Forelimb muscle (tissue), 1 donor: ENCODE results near the gene JAKMIP3. TPM values are rescaled to one million over a fixed set of nuclear protein-coding genes. Genes with fewer than 3 reads are reported as not detected.
A peak's percentile ranks its signal among the peaks of the same experiment; 100 is the strongest.

Experiments
- DNase-seq: peaks from one replicate; pipeline ENCODE4 v3.0.0-alpha.2; 2013; ENCODE audit warnings: low read depth
- polyA plus RNA-seq: library from polyadenylated mRNA; unstranded; fragments of 120-200 nt; gene quantifications from one replicate; pipeline ENCODE4 v1.2.1, GENCODE V29; 2013; ENCODE audit not compliant: insufficient read length

Gene JAKMIP3
- polyA plus RNA-seq, result 0.57 TPM

DNA sequence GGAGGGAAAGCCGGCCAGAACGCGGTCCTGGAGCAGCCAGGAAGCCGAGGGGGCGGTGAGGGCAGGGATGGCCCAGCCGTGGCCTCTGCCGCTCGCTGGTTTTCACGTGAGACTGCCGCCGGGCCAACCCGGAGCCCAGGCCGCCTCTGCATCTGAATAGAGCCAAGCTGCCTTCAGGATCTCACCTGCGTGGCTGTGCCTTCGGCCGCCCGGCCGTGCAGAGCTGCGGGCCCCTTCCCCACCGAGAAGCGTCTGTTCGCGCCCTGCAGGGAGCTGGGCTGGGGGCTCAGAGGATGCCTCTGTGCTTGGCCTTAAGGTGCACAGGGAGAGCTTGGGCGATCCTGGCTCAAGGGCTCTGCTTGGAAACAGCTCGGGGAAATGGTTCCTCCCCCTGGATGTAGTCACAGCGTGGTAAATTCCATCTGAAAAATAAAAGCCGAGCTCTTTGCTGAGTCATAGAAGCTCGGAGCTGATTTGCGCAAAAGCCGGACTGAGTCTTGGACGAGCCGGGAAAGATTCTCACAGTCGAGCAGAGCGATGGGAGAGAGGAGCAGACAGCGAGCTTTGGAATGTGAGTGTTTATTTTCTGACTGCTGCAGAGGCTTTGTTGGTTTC lies at the start of gene JAKMIP3:
Gene JAKMIP3 (plus strand): TSS at position 456 of the 615 bp plus-strand sequence. CDS start 38,863 bp downstream, outside the sequence.
- peak; percentile 49 for DNase-seq

DNA sequence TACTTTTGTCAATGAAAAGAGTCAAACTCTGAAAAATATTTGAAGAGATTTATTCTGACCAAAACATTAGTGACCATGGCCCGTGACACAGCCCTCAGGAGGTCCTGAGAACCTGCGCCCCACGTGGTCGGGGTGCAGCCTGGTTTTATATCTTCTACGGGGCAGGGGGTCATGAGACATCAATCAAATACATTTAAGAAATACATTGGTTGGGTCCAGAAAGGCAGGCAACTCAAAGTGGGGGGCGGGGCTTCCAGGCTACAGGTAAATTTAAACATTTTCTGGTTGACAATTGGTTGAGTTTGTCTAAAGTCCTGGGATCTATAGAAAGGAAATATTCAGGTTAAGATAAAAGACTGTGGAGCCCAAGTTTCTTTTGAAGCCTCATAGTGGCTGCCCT lies 49.2 kb upstream of the JAKMIP3 start:
- no peak for DNase-seq

DNA sequence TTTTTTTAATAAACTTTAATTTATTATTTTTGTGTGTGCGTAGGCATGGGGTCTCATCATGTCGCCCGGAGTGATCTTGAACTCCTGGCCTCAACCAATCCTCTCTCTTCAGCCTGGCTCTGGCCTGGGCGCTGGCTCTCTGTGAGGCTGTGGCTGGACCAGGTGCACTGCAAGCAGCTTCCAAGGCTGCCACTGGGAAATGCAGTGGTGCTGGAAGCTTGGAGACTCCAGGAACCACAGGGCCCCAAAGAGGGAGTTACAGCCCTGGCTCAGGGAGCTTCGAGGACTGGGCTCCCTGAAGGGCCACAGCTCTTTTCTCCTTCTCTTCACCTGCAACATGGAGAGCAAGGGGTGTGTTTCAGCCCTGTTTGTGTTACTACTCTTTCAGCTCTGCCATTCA lies 47.3 kb upstream of the JAKMIP3 start:
- DNase-seq, result no peak

DNA sequence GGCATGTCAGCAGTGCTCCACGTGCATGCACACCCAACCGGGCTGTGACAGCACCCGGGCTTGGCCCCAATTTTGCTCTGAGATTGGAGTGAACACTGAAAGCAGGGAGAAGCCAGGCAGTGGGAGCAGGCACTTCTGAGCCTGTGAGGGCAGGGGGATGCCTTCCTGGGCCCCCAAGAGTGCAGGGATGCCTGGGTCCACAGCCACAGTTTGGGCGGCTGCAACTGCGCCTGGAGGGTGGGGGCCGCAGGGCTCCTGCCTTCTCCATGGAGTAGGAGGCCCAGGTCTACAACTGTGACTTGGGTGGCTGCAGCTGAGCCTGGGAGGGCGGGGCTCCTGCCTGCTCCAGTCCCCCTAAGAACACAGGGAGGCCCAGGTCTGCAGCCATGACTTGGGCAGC lies 46.4 kb upstream of the JAKMIP3 start:
- DNase-seq, result no peak

DNA sequence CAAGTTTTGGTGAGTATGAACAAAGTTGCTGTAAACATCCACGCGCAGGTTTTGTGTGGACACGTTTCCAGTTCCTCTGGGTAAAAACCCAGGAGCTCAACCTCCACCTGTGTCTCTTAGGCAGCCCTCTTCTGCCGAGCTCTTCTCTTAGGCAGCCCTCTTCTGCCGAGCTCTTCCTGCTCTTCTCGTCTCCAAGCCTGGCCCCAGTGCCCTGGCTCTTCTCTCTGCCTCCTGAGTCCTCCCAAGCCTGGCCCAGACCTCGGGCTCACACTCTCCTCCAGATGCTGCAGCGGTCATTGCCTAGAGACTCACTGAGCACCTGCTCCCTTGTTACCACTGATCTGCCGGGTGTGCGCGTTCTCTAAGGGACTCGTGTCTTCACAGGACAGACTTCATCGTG lies 45.3 kb upstream of the JAKMIP3 start:
- DNase-seq, result no peak

DNA sequence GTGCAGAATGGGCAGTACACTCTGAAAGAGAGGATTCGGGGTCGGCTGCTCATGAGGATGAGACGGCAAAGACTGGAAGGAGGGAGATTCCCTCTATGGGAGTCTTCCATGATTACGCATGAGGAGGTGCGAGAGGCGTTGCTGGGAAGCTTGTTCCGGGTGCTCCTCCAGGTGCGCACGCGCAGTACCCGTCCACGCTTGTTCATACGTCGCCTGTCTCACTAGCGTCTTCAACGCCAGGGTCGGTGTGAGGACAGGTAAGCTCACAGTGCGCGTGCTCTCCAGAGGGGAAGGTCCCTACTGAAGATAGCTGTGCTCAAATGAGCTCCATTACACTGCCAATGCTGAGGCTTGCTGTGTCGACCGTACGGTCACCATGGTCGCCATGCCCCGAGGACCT lies 44.7 kb upstream of the JAKMIP3 start:
- DNase-seq, result no peak

DNA sequence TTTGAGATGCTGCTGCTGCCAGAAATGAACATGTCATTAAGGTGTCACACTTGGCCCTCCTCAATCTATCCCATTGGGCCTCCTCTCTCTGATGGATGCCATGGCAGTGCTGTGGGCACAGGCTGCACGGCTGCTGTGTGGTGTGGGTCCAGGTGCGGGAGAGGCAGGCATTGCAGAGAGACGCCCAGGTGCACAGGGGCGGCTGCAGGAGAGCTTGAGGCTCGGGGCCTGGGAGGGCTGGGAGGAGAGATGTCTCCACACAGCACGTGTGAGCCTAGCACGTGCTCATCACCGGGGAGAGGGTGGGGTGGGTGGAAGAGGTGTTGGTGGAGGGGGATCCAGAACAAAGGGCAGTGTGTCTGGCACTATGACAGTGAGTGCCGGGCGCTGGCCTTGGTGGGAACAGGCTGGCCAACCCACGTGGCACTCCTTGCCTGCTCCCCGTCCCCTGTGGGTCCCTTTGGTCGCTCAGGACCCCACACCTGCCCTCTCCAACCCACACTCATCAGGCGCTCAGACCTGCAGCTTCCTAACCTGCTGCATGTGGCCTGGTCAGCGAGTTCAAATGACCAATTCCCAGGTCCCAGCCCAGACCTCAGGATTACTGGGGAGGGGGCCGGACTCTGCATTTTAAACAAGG lies 44.1 kb upstream of the JAKMIP3 start:
- DNase-seq, result no peak

DNA sequence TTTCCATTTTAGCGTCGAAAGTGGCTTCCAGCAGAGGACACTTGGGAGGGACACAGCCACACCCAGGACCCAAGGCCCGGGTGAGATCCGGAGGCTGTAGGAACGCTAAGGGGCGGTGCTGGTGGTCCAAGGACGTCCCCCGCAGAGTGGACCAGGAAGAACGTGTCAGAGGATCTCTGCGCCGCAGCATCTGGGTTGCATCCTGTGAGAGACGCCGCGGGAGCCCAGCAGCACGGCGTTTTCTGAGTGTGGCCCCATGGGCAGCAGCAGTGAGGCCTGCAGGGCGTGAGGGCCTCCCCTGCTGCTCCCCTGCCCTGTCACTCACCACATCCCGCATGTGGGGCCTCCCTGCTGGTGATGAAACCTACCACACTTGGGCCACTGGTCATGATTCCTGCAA lies 43.5 kb upstream of the JAKMIP3 start:
- no peak for DNase-seq

DNA sequence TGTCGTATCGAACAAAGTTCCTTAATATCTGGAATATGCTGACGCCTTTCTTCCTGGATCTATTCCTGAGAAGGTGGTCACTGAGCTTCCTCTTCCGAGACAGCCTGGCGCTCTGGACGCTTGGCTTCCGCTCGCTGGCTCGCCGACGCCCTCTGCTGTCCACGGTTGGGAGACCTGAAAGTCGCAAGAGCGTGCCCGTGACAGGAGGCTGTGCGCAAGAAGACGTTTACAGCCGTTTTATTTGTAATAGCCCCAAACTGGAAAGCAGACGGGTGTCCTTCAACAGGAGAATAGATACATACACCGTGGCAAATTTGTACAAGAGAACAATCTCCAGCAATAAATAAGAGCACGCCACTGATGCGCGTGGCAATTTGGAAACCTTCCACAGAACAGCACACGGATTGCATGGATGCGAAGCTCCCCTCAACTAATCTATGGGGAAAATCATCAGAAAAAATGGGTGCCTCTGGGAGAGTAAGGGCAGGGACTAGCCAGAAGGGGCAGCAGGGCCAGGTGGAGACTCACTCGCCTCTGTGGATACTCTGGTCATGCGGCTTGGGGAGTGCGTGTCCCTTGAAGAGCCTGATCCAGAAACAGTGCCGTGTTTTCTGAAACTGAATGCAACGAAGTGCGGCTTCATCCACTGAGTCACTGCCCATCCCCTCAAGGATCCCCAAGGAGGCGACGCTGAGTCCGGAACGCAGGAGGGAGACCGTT lies 42.5 kb upstream of the JAKMIP3 start:
- peak; percentile 32 for DNase-seq

DNA sequence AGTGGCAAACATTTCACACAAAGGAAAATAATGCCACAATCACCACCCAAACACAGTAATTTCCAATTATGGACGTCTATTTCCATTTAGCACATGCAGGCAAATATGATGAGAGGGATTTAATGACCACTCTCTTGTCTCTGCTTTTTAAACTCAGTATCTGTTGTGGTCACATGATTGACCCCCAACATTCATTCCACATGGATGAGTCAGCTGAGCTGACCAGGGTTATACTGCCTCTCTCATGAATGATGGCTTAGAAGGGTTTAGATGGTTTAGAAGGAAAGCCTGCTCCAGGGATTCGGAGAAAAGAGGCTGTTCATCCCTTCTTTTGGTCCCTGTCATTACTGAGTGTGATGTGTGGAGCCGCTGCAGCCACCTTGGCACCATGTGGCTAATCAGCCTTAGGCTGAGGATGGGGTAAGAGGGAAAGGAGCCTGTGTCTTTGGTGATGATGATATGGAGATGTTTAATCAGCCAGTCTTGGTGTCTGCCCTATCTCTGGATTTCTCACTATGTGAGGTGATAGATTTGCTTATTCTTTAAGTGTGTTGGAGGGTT lies 38.2 kb upstream of the JAKMIP3 start:
- DNase-seq, result no peak

DNA sequence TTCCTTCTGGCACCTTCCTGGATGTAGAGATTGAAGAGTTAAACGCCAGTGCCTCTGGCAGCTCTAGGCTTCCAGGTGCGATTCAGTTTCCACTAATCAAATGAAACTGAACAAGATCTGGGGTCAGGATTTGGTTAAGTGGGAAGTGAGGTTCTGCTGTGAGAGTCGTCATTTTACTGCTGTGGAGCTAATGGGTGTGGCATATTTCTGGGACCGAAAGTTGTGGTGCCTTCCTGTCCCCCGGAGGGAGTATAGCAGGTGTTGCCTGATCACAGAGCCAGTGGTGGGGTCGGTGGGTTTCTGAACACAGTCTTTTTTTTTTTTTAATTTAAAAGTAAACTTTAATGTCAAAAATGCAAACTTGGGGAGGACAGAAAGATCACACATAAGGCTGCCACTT lies 37.0 kb upstream of the JAKMIP3 start:
- DNase-seq, result no peak

DNA sequence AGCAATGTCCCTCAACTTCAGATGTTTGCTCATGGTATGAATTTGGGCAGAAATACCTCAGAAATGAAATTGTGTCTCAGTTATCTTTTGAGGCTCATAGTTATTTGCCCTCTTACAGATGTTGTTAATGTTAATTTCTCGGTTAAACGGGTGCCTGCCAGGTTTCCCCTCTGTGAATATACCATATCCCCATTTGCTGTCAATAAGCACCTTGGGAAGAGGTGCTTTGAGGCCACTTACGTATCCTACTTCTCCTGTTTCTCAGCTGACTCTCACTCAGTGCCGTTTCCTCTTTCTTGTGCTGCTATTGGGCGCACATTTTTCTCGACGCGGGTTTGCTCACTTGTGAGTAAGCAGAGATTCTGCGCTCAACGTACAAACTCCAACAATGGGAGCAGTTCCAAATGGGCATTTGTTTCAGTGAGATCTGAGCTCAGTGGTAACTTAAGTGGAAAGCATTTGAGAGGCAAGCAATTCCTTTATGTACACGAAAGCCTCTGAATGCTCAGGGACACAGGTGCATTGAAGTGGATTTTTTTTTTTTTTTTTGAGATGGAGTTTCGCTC lies 34.8 kb upstream of the JAKMIP3 start:
- no peak for DNase-seq

DNA sequence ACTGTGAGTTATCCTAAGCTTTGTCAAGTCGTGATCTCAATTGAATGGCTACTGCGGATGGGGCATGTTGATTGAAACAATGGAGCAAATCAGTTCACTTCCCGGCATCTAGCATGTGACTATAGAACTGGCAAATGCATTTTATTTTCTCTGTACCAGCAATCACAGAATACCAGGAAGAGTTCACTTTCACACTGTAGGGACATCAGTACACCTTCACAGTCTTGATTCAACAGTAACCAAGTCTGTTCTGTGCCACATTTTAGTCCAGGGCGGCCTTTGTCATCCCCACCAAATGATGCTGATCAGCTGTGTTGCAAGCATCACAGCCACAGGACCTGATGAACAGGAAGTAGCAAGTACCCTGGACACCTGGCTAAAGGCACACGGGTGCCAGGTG lies 32.1 kb upstream of the JAKMIP3 start:
- no peak for DNase-seq

DNA sequence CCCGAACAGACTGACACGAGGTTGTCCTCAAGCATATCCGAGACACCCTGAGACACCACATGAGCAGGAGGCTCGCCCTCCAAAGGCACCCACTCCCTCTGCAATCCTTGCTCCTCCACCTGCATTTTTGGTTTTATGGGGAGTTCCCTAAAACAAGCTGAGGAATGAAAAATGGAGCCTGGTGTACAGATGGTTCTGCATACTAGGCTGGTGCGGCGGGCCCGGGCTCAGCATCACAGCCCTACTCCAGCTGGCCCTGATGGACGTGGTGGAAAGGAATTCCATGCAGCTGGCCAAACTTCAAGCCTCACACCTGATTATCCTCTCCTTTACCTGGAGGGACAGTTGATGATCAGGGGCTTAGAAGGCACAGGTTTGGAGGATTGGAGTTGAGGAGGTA lies 30.3 kb upstream of the JAKMIP3 start:
- no peak for DNase-seq

DNA sequence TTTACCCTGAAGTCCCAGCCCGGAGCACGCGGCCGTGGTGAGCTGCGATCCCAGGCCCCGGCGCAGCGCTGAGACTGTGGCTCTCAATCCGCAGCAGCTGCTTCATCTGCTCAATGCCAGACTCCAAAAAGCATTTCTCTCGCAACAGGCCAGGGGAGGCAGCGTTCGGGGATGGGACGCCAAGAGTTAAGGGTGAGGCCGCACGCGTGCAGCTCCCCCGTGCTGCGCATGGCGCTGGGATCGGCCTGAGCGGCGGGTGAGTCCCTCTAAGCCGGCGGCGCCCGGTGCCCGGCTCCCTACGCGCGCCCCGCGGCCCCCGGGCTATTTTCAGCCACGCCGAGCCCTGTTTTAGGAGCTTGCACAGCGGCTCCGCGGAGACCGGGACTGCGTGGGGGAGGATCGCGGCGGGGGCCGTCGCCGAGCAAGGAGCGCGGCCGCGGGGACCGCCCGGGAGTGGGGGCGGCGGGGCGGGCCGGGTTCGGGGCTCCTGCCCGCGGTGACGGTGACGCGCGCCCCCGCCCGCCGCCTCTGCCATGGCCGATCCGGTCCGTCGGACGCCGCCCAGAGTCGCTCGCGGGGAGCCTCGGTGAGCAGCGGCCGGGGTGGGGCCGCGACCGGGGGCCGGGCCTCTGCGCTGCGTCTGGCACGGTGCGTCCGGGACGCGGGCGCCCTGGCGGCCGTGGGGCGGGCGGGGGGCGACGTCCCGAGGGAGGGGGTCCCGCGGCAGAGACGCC lies 29.4 kb upstream of the JAKMIP3 start:
- DNase-seq, result no peak

DNA sequence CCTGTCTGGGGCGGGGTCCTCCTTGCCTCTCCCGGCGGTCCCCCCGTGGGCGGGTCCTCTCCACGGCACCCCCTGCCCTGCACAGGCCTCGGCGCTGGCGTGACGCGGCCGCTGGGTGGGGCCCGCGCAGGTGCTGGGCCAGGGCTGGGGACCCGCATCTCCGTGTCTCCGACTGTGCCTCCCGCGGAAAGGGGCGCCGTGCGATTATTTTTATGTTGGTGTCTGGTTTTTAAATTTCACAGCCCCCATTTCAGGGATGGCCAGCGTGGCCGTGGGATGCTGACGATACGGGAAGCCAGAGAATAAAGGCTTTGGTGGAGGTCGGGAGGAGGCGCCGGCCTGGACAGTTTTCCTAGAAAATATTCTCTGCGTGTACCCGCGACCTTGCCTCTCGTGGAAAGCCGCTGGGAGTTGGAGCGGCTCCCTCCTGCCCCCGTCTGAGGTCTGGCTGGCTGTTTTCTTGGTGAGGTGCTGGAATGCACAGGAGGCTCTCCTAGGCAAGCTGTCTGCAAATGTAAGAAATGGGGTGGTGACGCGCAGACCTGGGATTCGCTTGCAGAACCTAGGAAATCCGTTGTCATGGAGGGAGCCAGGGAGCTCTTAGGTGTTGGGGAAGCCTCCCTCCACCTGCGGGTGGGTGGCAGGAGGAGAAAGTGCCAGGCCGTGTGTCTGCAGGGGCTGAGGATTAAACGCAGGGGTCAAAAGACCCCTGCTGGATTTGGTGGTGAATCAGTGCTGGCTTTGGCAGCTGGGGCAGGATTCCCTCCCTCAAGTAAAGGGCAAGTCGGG lies 28.7 kb upstream of the JAKMIP3 start:
- DNase-seq, result no peak

DNA sequence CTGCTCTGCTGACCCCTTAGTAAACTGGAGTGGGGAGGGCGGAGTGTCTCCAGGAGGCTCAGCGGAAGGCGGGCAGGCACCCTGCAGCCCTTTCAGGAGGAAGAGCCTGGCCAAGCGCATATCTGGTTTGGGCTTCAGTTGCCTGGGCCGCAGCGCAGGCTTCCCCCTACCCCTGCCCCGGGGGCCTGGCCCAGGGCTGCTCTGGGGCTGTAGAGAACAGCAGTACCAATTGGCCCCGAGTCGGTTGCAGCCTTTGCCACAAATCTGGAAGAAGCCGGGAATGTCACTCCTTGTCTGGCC lies 28.1 kb upstream of the JAKMIP3 start:
- no peak for DNase-seq

DNA sequence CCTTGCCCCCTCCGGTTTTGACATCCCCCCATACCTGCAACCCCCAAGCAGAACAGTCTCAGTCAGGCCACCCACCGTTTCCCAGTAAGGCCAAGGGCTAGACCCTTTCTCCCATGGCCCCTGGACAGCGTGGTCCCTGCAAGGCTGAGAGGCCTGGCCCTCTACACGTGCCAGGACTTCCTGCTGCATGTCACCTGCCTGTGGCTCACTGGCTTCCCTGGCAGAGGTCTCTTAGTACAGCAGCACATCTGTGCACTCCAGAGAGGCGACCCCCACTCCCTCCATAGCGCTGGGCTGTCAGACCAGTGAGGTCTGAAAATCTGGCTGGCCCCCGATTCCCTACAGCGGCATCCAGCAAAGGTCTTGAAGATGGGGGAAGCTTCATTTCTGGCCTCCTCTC lies 26.4 kb upstream of the JAKMIP3 start:
- DNase-seq, result no peak

DNA sequence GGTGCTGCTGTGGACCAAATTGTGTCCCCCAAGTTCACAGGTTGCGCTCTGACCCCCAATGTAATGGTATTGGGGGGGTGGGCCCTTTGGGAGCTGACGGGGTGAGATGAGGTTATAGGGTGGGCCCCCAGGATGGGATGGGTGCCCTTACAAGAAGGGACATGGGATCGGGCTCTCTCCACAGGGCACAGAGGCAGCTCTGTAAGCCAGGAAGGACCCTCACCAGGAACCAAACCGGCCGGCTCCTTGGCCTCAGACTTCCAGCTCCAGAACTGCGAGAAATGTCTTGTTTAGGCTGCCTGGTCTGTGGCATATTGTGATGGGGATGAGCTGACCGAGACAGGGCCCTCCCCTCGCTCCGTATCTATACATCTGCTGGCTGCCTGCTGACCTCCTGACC lies 25.7 kb upstream of the JAKMIP3 start:
- no peak for DNase-seq

DNA sequence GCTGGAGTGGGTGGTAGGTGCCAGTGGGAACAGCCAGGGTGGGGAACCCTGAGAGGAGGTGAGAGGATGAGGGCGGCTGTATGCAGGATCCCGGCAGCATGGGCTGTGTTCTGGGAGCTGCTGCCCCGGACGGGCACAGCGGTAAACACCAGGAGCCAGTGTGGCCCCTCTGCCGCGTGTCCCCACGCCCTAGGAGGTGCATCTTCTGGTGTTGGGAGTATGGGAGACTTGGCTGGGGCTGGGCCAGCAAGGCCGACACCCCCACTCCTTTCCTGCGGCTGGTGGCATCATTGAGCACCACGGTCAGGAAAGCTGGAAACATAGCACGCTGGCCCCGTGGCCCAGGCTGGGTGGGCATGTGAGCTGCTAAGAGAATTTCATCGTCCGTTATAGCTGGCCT lies 24.4 kb upstream of the JAKMIP3 start:
- DNase-seq, result no peak
